IMR-90 (cell line): ENCODE data around the gene CPLX1. TPM values are rescaled to one million over a fixed set of nuclear protein-coding genes. Genes with fewer than 3 reads are reported as not detected.
A peak's percentile ranks its signal among the peaks of the same experiment; 100 is the strongest.

Experiments
- ATAC-seq: fragments of 200-7000 bp; cut with Tn5 transposase; 2 replicates; pipeline ENCODE4 v1.9.1; 2020; ENCODE audit warnings: low read depth, mild to moderate bottlenecking, moderate library complexity
- BruUV-seq: library from RNA; stranded (reverse); fragments of 400-500 nt; replicated peaks from 2 replicates; lab custom pipeline; 2021; lab: Mats Ljungman, UMichigan
- CTCF ChIA-PET: fragments of 300-600 bp; formaldehyde crosslinking; extraction: SDS; loops from one replicate; lab custom pipeline; 2021; ENCODE audit warnings: antibody characterized with exemption; lab: Yijun Ruan, JAX
- POLR2A ChIA-PET: fragments of 300-600 bp; sonication (Branson Sonifier 250); formaldehyde crosslinking; loops from one replicate; lab custom pipeline; 2022; ENCODE audit warnings: antibody characterized with exemption; ENCODE audit not compliant: unreplicated experiment; lab: Charles Lee
- DNase-seq: peaks from one replicate; pipeline ENCODE4 v3.0.0; 2013
- H2AFZ ChIP-seq: replicated peaks from 2 replicates; pipeline ENCODE3; 2013; ENCODE audit warnings: low read length, mild to moderate bottlenecking; ENCODE audit not compliant: poor library complexity
- H2AK5ac ChIP-seq: 2 replicates; pipeline ENCODE4 v1.6.1; 2013; ENCODE audit warnings: low read depth, low read length, inconsistent platforms
- H2AK9ac ChIP-seq: replicated peaks from 2 replicates; pipeline ENCODE3; 2013; ENCODE audit warnings: mild to moderate bottlenecking, low read depth, low read length, moderate library complexity; ENCODE audit not compliant: poor library complexity
- H2BK120ac ChIP-seq: 2 replicates; pipeline ENCODE4 v1.6.1; 2013; ENCODE audit warnings: low read depth, low read length, inconsistent platforms
- H2BK15ac ChIP-seq: 3 replicates; pipeline ENCODE4 v1.6.1; 2013; ENCODE audit warnings: low read depth, low read length, inconsistent platforms
- H2BK20ac ChIP-seq: 2 replicates; pipeline ENCODE4 v1.6.1; 2013; ENCODE audit warnings: low read depth, mild to moderate bottlenecking, inconsistent platforms, low read length, moderate library complexity
- H2BK5ac ChIP-seq: 2 replicates; pipeline ENCODE4 v1.6.1; 2013; ENCODE audit warnings: mild to moderate bottlenecking, low read depth, low read length, inconsistent platforms; ENCODE audit not compliant: poor library complexity, severe bottlenecking
- H3K14ac ChIP-seq: replicated peaks from 2 replicates; pipeline ENCODE4 v1.6.1; 2013; ENCODE audit warnings: low read depth, low read length, inconsistent platforms
- H3K18ac ChIP-seq: 2 replicates; pipeline ENCODE4 v1.6.1; 2013; ENCODE audit warnings: low read depth, low read length, control low read depth
- H3K23ac ChIP-seq: 2 replicates; pipeline ENCODE4 v1.6.1; 2013; ENCODE audit warnings: low read depth, low read length, inconsistent platforms
- H3K27ac ChIP-seq: 2 replicates; pipeline ENCODE4 v1.5.1; 2013; ENCODE audit warnings: mild to moderate bottlenecking, control low read depth, low read length; ENCODE audit not compliant: insufficient read depth
- H3K27me3 ChIP-seq: 2 replicates; pipeline ENCODE4 v1.6.1; 2013; ENCODE audit warnings: low read length; ENCODE audit not compliant: control insufficient read depth, insufficient read depth
- H3K36me3 ChIP-seq: 2 replicates; pipeline ENCODE4 v1.6.1; 2013; ENCODE audit warnings: low read length, mixed read lengths; ENCODE audit not compliant: control insufficient read depth, insufficient read depth
- H3K4ac ChIP-seq: 2 replicates; pipeline ENCODE4 v1.6.1; 2013; ENCODE audit warnings: low read depth, low read length, inconsistent platforms
- H3K4me1 ChIP-seq: 2 replicates; pipeline ENCODE4 v1.6.1; 2013; ENCODE audit warnings: low read length, mixed read lengths; ENCODE audit not compliant: control insufficient read depth, insufficient read depth
- H3K4me2 ChIP-seq: 2 replicates; pipeline ENCODE4 v1.6.1; 2013; ENCODE audit warnings: low read depth, mild to moderate bottlenecking, control low read depth, low read length, moderate library complexity
- H3K4me3 ChIP-seq: 2 replicates; pipeline ENCODE4 v1.5.1; 2013; ENCODE audit warnings: low read depth, mild to moderate bottlenecking, control low read depth, low read length, moderate library complexity; ENCODE audit not compliant: insufficient read depth
- H3K56ac ChIP-seq: 2 replicates; pipeline ENCODE4 v1.6.1; 2013; ENCODE audit warnings: low read length, inconsistent platforms; ENCODE audit not compliant: insufficient read depth; ENCODE audit errors: extremely low read depth
- H3K79me1 ChIP-seq, 2 experiments: 2 replicates each; pipeline ENCODE4 v1.6.1; 2013; ENCODE audit warnings: low read length in 2 of 2, inconsistent platforms in 1 of 2, low read depth in 1 of 2
- H3K9ac ChIP-seq: 2 replicates; pipeline ENCODE4 v1.6.1; 2013; ENCODE audit warnings: low read depth, low read length, control low read depth
- H3K9me1 ChIP-seq: 2 replicates; pipeline ENCODE4 v1.6.1; 2013; ENCODE audit warnings: low read length, inconsistent platforms; ENCODE audit not compliant: insufficient read depth
- H3K9me3 ChIP-seq: 2 replicates; pipeline ENCODE4 v1.6.1; 2013; ENCODE audit warnings: low read length; ENCODE audit not compliant: control insufficient read depth, insufficient read depth
- H4K20me1 ChIP-seq: 2 replicates; pipeline ENCODE4 v1.6.1; 2013; ENCODE audit warnings: low read length, inconsistent platforms; ENCODE audit not compliant: insufficient read depth
- H4K5ac ChIP-seq: 2 replicates; pipeline ENCODE4 v1.6.1; 2013; ENCODE audit warnings: mild to moderate bottlenecking, low read depth, low read length, control low read depth
- H4K8ac ChIP-seq, 2 experiments: 2 replicates each; pipeline ENCODE4 v1.6.1; 2013; ENCODE audit warnings: low read depth in 2 of 2, low read length in 2 of 2, control low read depth in 1 of 2, inconsistent platforms in 1 of 2
- H4K91ac ChIP-seq: 2 replicates; pipeline ENCODE4 v1.6.1; 2013; ENCODE audit warnings: low read depth, low read length, inconsistent platforms; ENCODE audit not compliant: insufficient read depth
- BHLHE40 ChIP-seq: fragments of 150-350 bp; IDR thresholded peaks from 2 replicates; pipeline ENCODE4 v1.6.1; 2016; ENCODE audit warnings: mild to moderate bottlenecking, low read depth, low read length
- CEBPB ChIP-seq: IDR thresholded peaks from 2 replicates; pipeline ENCODE4 v1.6.1; 2012; ENCODE audit warnings: low read depth, low read length, improper control_type of control experiment
- CHD1 ChIP-seq: IDR thresholded peaks from 2 replicates; pipeline ENCODE4 v1.6.1; 2012; ENCODE audit warnings: low read depth, low read length, improper control_type of control experiment
- CTCF ChIP-seq: conservative IDR thresholded peaks from 2 replicates; pipeline ENCODE4 v1.5.1; 2012; ENCODE audit warnings: mild to moderate bottlenecking, low read depth, low read length, improper control_type of control experiment
- ELK1 ChIP-seq: fragments of 150-350 bp; IDR thresholded peaks from 2 replicates; pipeline ENCODE4 v1.6.1; 2016; ENCODE audit warnings: low read depth, mild to moderate bottlenecking, low read length, moderate library complexity, borderline replicate concordance
- FOS ChIP-seq: fragments of 150-350 bp; IDR thresholded peaks from 2 replicates; pipeline ENCODE4 v1.6.1; 2016; ENCODE audit warnings: low read depth, low read length
- MAFK ChIP-seq: IDR thresholded peaks from 2 replicates; pipeline ENCODE4 v1.6.1; 2012; ENCODE audit warnings: low read depth, low read length, improper control_type of control experiment
- MAZ ChIP-seq: IDR thresholded peaks from 2 replicates; pipeline ENCODE4 v1.6.1; 2012; ENCODE audit warnings: low read depth, mild to moderate bottlenecking, low read length, improper control_type of control experiment, moderate library complexity, borderline replicate concordance
- MXI1 ChIP-seq: IDR thresholded peaks from 2 replicates; pipeline ENCODE4 v1.6.1; 2012; ENCODE audit warnings: low read depth, mild to moderate bottlenecking, low read length, moderate library complexity, borderline replicate concordance
- NFE2L2 ChIP-seq: fragments of 150-350 bp; IDR thresholded peaks from 2 replicates; pipeline ENCODE4 v1.6.1; 2016; ENCODE audit warnings: low read depth, mild to moderate bottlenecking, low read length
- RAD21 ChIP-seq: IDR thresholded peaks from 2 replicates; pipeline ENCODE4 v1.6.1; 2012; ENCODE audit warnings: low read length, improper control_type of control experiment
- RCOR1 ChIP-seq: IDR thresholded peaks from 2 replicates; pipeline ENCODE4 v1.6.1; 2012; ENCODE audit warnings: mild to moderate bottlenecking, low read length, improper control_type of control experiment; ENCODE audit not compliant: insufficient replicate concordance
- RFX5 ChIP-seq: IDR thresholded peaks from 2 replicates; pipeline ENCODE4 v1.8.0; 2012; ENCODE audit warnings: low read depth, mild to moderate bottlenecking, low read length, moderate library complexity
- SMC3 ChIP-seq: fragments of 150-350 bp; IDR thresholded peaks from 2 replicates; pipeline ENCODE4 v1.6.1; 2016; ENCODE audit warnings: low read depth, mild to moderate bottlenecking, antibody characterized with exemption, low read length, moderate library complexity
- USF2 ChIP-seq: fragments of 150-350 bp; IDR thresholded peaks from 2 replicates; pipeline ENCODE4 v1.6.1; 2017; ENCODE audit warnings: mild to moderate bottlenecking, antibody characterized with exemption, low read length, low read depth
- WGBS, 2 experiments: methylation state at CpG; one replicate each; pipeline versions ENCODE4 v1.1.5 to v1.1.7; 2013; ENCODE audit warnings: missing lambda C conversion rate in 2 of 2; ENCODE audit not compliant: insufficient read length in 1 of 2; ENCODE audit errors: extremely low coverage in 2 of 2; 5-methylcytosine and 5-hydroxymethylcytosine counted together
- dilution Hi-C: fragments of 300-500 bp; cut with HindIII; formaldehyde crosslinking; loops from one replicate; pipeline ENCODE4 v1.14.3; 2018; ENCODE audit warnings: low sequenced_read_pairs; ENCODE audit not compliant: unreplicated experiment
- in situ Hi-C: fragments of 300-500 bp; cut with MboI; formaldehyde crosslinking; loops from 3 replicates; pipeline ENCODE4 v1.14.3; 2019; ENCODE audit warnings: low sequenced_read_pairs, inconsistent platforms, mixed read lengths
- intact Hi-C: fragments of 100-400 bp; cut with micrococcal nuclease; formaldehyde crosslinking; loops from 2 replicates; pipeline ENCODE4 v1.10.0; 2022
- polyA plus RNA-seq, 3 experiments: library from polyadenylated mRNA; depleted of rRNA; stranded (reverse); fragments of >200 nt; gene quantifications; 2 replicates each; pipeline ENCODE4 v1.2.3, GENCODE V29; 2012; ENCODE audit warnings: low replicate concordance in 1 of 3
- total RNA-seq: library from RNA; depleted of rRNA; stranded (reverse); fragments of >200 nt; gene quantifications from 2 replicates; pipeline ENCODE4 v1.2.3, GENCODE V29; 2012

The CPLX1 gene
- total and polyA plus RNA-seq, 2 of the 4 experiments (the other 2 are of a cell fraction): 0.05 TPM; not detected in 1

- BruUV-seq: no TSS peak
- no peak overlapping the region for H3K23ac ChIP-seq
- 100% methylated on average over 2 of the region's 16 CpGs; no CpG with 5 or more reads in 1 of the 2 experiments for WGBS, 2 experiments
- H4K8ac ChIP-seq: no peak overlapping the region
- H3K4ac ChIP-seq: no peak overlapping the region
- no peak overlapping the region for H2BK5ac ChIP-seq
- H2AK9ac ChIP-seq: peak overlapping the region; percentile 51
- H3K79me1 ChIP-seq: peaks cover 12 to 83% of the 10 kb centered on the region in 2 experiments
- no peak overlapping the region for H4K91ac ChIP-seq
- intact Hi-C loops (no loop called here), in situ Hi-C loops (no loop called here), dilution Hi-C loops (no loop called here)
- H2BK15ac ChIP-seq: no peak overlapping the region
- H3K4me3 ChIP-seq: no peak overlapping the region
- peaks cover 85% of the 10 kb centered on the region for H4K20me1 ChIP-seq
- no peak for DNase-seq
- H3K14ac ChIP-seq: no peak overlapping the region
- no peak overlapping the region for H2BK120ac ChIP-seq
- no peak overlapping the region for H2AK5ac ChIP-seq
- no peak overlapping the region for H3K9ac ChIP-seq
- no peaks in the 10 kb centered on the region for H3K27me3 ChIP-seq
- no peak overlapping the region for H2AFZ ChIP-seq
- no peak overlapping the region for H2BK20ac ChIP-seq
- no peak overlapping the region for H3K27ac ChIP-seq
- H4K5ac ChIP-seq: no peak overlapping the region
- CTCF ChIA-PET: no interaction called here
- H3K56ac ChIP-seq: no peak overlapping the region
- no peaks in the 10 kb centered on the region for H3K9me3 ChIP-seq
- H3K18ac ChIP-seq: no peak overlapping the region
- POLR2A ChIA-PET: no interaction called here
- H3K4me2 ChIP-seq: no peak overlapping the region
- H3K4me1 ChIP-seq: peaks cover 2% of the 10 kb centered on the region; the same call in 1 of the 2 replicates
- H3K36me3 ChIP-seq: peaks cover 72% of the 10 kb centered on the region
- no peak for ATAC-seq
- peaks cover 9% of the 10 kb centered on the region for H3K9me1 ChIP-seq
- TF ChIP-seq ELK1: no peak
- TF ChIP-seq NFE2L2: no peak
- no peak for TF ChIP-seq MAZ
- TF ChIP-seq CEBPB: no peak
- no peak for TF ChIP-seq MAFK
- no peak for TF ChIP-seq MXI1
- TF ChIP-seq CHD1: no peak
- no peak for TF ChIP-seq RAD21
- TF ChIP-seq FOS: no peak
- TF ChIP-seq CTCF: no peak
- TF ChIP-seq USF2: no peak
- no peak for TF ChIP-seq RCOR1
- no peak for TF ChIP-seq RFX5
- TF ChIP-seq SMC3: no peak
- no peak for TF ChIP-seq BHLHE40
Measured at GRCh38 chr4:764405-765169, 61.3 kb downstream of the CPLX1 start.
